CD4-positive, alpha-beta T cell treated with Interleukin-6 at 100 ng/mL for 8 hours (primary cell): ENCODE measurements around the gene SNRK.

Experiments used
- DNase-seq: peaks from one replicate; pipeline ENCODE4 v3.0.0-alpha.2; 2020; ENCODE audit warnings: mixed read lengths, low spot score

SNRK gene

GRCh38 chr3:43268636-43269035 is 17.7 kb upstream of the SNRK start:
- no peak for DNase-seq

GRCh38 chr3:43270078-43270477 is 16.3 kb upstream of the SNRK start:
- DNase-seq, result no peak

GRCh38 chr3:43273416-43273815 is 12.9 kb upstream of the SNRK start:
- DNase-seq, result no peak

GRCh38 chr3:43279082-43279481 is 7.3 kb upstream of the SNRK start:
- no peak for DNase-seq

- no peak for DNase-seq
Measured at GRCh38 chr3:43279532-43279931, 6.8 kb upstream of the SNRK start.

GRCh38 chr3:43281020-43281419 is 5.3 kb upstream of the SNRK start:
- DNase-seq, result no peak

GRCh38 chr3:43284171-43284570 is 2.2 kb upstream of the SNRK start:
- DNase-seq, result no peak

GRCh38 chr3:43285644-43286043 is 696 bp upstream of the SNRK start:
- DNase-seq, result no peak

GRCh38 chr3:43286841-43287499 is 630 bp downstream of the SNRK start:
- no peak for DNase-seq

GRCh38 chr3:43287500-43287873 is 1.1 kb downstream of the SNRK start:
- DNase-seq, result no peak

- DNase-seq, result peak; percentile 20
Measured at GRCh38 chr3:43288366-43288765, 2.0 kb downstream of the SNRK start.

- DNase-seq, result no peak
Measured at GRCh38 chr3:43288850-43289249, 2.5 kb downstream of the SNRK start.

- DNase-seq, result no peak
Measured at GRCh38 chr3:43289401-43289800, 3.1 kb downstream of the SNRK start.

GRCh38 chr3:43289841-43290470 is 3.6 kb downstream of the SNRK start:
- no peak for DNase-seq

- no peak for DNase-seq
Measured at GRCh38 chr3:43290956-43291355, 4.6 kb downstream of the SNRK start.

GRCh38 chr3:43291546-43291945 is 5.2 kb downstream of the SNRK start:
- DNase-seq, result no peak

GRCh38 chr3:43294975-43295374 is 8.6 kb downstream of the SNRK start:
- DNase-seq, result no peak

- DNase-seq, result peak; percentile 82
Measured at GRCh38 chr3:43296565-43296964, 10.2 kb downstream of the SNRK start.

- DNase-seq, result no peak
Measured at GRCh38 chr3:43298292-43298691, 12.0 kb downstream of the SNRK start.

GRCh38 chr3:43298761-43299160 is 12.4 kb downstream of the SNRK start:
- no peak for DNase-seq

- DNase-seq, result no peak
Measured at GRCh38 chr3:43302116-43302880, 16.0 kb downstream of the SNRK start.

GRCh38 chr3:43304126-43304525 is 17.8 kb downstream of the SNRK start:
- no peak for DNase-seq

- no peak for DNase-seq
Measured at GRCh38 chr3:43307226-43307625, 20.9 kb downstream of the SNRK start.
